BLaER1 treated with 17β-estradiol and CSF1 and Interleukin-3, amounts not matched to agents 10 nM and 100 nM (cell line): ENCODE results near the gene PHOSPHO2.

ENCODE experiments used
- H3K27ac ChIP-seq, 11 experiments: shearing (Covaris generic); formaldehyde crosslinking; 2 replicates each; pipeline ENCODE4 v1.8.1; 2022
- H3K27me3 ChIP-seq, 11 experiments: shearing (Covaris generic); formaldehyde crosslinking; 2 replicates each; pipeline ENCODE4 v1.8.1; 2022
- H3K36me3 ChIP-seq, 11 experiments: shearing (Covaris generic); formaldehyde crosslinking; 2 replicates each; pipeline ENCODE4 v1.8.1; 2022
- H3K4me1 ChIP-seq, 10 experiments: shearing (Covaris generic); formaldehyde crosslinking; 2 replicates each; pipeline ENCODE4 v1.8.1; 2022
- H3K4me2 ChIP-seq, 11 experiments: shearing (Covaris generic); formaldehyde crosslinking; 2 replicates each; pipeline ENCODE4 v1.8.1; 2022
- H3K4me3 ChIP-seq, 10 experiments: shearing (Covaris generic); formaldehyde crosslinking; 2 replicates each; pipeline ENCODE4 v1.8.1; 2022
- H3K9ac ChIP-seq, 11 experiments: shearing (Covaris generic); formaldehyde crosslinking; 2 replicates each; pipeline ENCODE4 v1.8.1; 2022
- H3K9me3 ChIP-seq, 11 experiments: shearing (Covaris generic); formaldehyde crosslinking; replicated peaks in 1 of 11; 2 replicates each; pipeline ENCODE4 v1.8.1; 2022
- H4K20me1 ChIP-seq, 11 experiments: shearing (Covaris generic); formaldehyde crosslinking; 2 replicates each; pipeline ENCODE4 v1.8.1; 2022
- Cebpa-rat ChIP-seq, 11 experiments: shearing (Covaris generic); IDR thresholded peaks; 2 replicates each; pipeline ENCODE4 v1.8.1; 2022

Gene PHOSPHO2

DNA sequence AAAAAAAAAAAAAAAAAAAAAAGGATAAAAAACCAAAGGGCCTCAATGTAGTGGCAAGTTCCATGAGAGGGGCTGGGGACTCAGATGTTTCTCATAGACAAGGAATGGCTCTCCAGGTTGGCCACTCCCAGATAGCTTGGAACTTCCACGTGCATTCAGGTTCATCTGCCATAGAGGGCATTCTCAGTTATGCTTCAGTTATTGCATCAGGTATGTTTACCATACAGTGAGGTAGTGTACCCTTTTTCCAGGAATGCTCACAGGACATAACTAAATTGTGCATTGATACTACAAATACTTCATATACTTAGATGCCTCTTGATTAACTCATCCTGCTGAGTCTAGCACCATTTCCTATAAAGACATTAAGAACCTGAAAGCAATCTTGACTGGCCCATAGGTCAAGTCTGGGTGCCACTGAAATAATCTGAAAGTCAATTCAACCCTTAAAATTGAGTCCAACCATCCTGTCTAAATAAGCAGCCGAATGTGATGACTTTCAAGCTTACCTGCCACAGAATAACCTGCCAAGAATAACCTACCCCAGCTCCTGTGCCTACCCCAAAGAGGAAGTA lies 24.7 kb downstream of the PHOSPHO2 start:
- TF ChIP-seq Cebpa-rat (IDR thresholded peaks at IDR 0.05): no peak
- no peaks in the 10 kb centered on the region for H3K9me3 ChIP-seq
- no peaks in the 10 kb centered on the region for H4K20me1 ChIP-seq
- H3K27me3 ChIP-seq: no peaks in the 10 kb centered on the region
- no peak overlapping the region for H3K4me3 ChIP-seq
- no peaks in the 10 kb centered on the region for H3K36me3 ChIP-seq
- H3K4me2 ChIP-seq: no peak overlapping the region
- H3K27ac ChIP-seq: no peak overlapping the region
- no peaks in the 10 kb centered on the region for H3K4me1 ChIP-seq
- H3K9ac ChIP-seq: no peak overlapping the region

GRCh38 chr2:169721016-169721415 lies 26.7 kb downstream of the PHOSPHO2 start:
- H3K4me2 ChIP-seq: no peak overlapping the region
- no peaks in the 10 kb centered on the region for H4K20me1 ChIP-seq
- H3K27ac ChIP-seq: no peak overlapping the region
- no peak overlapping the region for H3K4me3 ChIP-seq
- H3K9ac ChIP-seq: no peak overlapping the region
- no peaks in the 10 kb centered on the region for H3K36me3 ChIP-seq
- TF ChIP-seq Cebpa-rat (IDR thresholded peaks at IDR 0.05): no peak
- H3K9me3 ChIP-seq: no peaks in the 10 kb centered on the region
- H3K27me3 ChIP-seq: no peaks in the 10 kb centered on the region
- no peaks in the 10 kb centered on the region for H3K4me1 ChIP-seq

- Histone ChIP-seq H3K4me3 (no peak overlapping the region), H3K4me2 (no peak overlapping the region), H3K27me3 (no peaks in the 10 kb centered on the region), H3K36me3 (no peaks in the 10 kb centered on the region), H3K27ac (no peak overlapping the region), H3K9me3 (no peaks in the 10 kb centered on the region), H3K9ac (no peak overlapping the region), H4K20me1 (no peaks in the 10 kb centered on the region; a peak in 1 of 22 replicates), H3K4me1 (0 out of 20 replicates have a peak, but pooled peaks cover 0 to 2% (median 0%) of the 10 kb centered on the region in 10 experiments)
- TF ChIP-seq Cebpa-rat (IDR thresholded peaks at IDR 0.05): no peak
These were observed 32.8 kb downstream of the PHOSPHO2 start for GRCh38 chr2:169727065-169727464.

DNA sequence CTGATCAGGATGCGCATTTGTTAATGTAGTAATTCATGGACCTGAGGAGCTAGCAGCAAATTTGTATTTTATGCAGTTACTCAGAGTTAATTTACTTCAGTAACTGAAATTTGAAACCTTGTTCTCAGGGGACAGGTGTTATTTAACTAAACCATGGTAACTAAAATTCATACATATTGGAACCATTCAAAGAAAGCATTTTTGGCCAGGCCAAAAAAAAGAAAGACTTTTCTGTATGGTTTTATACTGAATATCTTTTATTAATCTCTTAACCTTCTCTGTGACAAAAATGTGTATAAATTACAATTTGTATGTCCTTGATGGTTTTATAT lies 35.0 kb downstream of the PHOSPHO2 start:
- H3K4me3 ChIP-seq: no peak overlapping the region
- no peak overlapping the region for H3K27ac ChIP-seq
- H3K9me3 ChIP-seq: no peaks in the 10 kb centered on the region
- no peak overlapping the region for H3K9ac ChIP-seq
- peaks cover 3 to 17% (median 13%) of the 10 kb centered on the region in 10 experiments; a peak in 17 of 20 replicates for H3K4me1 ChIP-seq
- no peaks in the 10 kb centered on the region for H3K36me3 ChIP-seq
- TF ChIP-seq Cebpa-rat (IDR thresholded peaks at IDR 0.05): no peak
- peaks cover 0 to 11% (median 0%) of the 10 kb centered on the region in 11 experiments; a peak in 4 of 22 replicates for H3K27me3 ChIP-seq
- H3K4me2 ChIP-seq: no peak overlapping the region
- no peaks in the 10 kb centered on the region; a peak in 1 of 22 replicates for H4K20me1 ChIP-seq

- Histone ChIP-seq H3K4me2 (peak overlapping the region in 3 of 11 experiments; percentile 88 to 95 (median 90); a peak in 2 of 22 replicates), H3K4me3 (no peak overlapping the region), H3K9ac (no peak overlapping the region), H3K9me3 (no peaks in the 10 kb centered on the region), H3K36me3 (peaks cover 0 to 10% (median 0%) of the 10 kb centered on the region in 11 experiments; a peak in 2 of 22 replicates), H3K27me3 (peaks cover 0 to 11% (median 0%) of the 10 kb centered on the region in 11 experiments; a peak in 4 of 22 replicates), H3K4me1 (peaks cover 3 to 44% (median 40%) of the 10 kb centered on the region in 10 experiments; a peak in 17 of 20 replicates), H4K20me1 (peaks cover 0 to 17% (median 0%) of the 10 kb centered on the region in 11 experiments; a peak in 3 of 22 replicates), H3K27ac (no peak overlapping the region)
- no peak for TF ChIP-seq Cebpa-rat (IDR thresholded peaks at IDR 0.05)
These were observed 37.8 kb downstream of the PHOSPHO2 start for GRCh38 chr2:169732075-169732474.

DNA sequence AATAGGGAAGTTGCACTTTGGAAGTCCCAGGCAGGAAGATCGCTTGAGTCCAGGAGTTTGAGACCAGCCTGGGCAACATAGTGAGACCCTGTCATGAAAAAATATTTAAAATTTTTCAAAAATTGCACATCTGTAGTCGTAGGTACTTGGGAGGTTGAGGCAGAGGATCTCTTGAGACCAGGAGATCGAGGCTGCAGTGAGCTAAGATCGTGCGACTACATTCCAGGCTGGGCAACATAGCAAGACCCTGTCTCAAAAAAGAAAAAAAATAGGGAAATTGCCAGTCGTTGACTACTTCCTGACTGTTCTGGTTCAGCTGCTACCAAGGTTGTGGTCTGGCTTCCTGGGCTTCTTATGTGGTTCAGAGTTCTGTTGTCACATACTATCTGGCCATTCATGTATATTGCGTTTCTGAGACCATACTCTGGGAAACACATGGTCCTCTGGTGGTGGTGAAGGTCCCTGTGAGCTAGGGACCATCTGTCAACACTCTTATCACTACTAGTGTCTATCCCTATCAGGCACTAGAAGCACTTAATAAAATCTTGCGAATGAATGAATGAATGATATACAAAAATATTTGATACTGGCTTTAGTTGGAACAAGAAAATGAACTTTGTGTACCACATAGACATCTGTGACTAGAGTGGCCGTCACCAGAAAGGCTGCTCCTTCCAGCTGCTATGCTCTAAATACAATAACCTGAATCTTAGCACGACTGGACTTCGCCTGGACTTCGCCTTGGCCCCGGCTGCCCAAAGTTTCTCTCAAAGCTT lies 38.5 kb downstream of the PHOSPHO2 start:
- Histone ChIP-seq H3K27ac (peak overlapping the region in 7 of 11 experiments; percentile 85 to 94 (median 87); a peak in 14 of 22 replicates), H3K27me3 (peaks cover 0 to 11% (median 0%) of the 10 kb centered on the region in 11 experiments; a peak in 4 of 22 replicates), H3K4me2 (peak overlapping the region; percentile 79 to 96 (median 89)), H3K9me3 (no peaks in the 10 kb centered on the region), H3K36me3 (peaks cover 0 to 13% (median 0%) of the 10 kb centered on the region in 11 experiments; a peak in 3 of 22 replicates), H4K20me1 (peaks cover 0 to 19% (median 0%) of the 10 kb centered on the region in 11 experiments; a peak in 3 of 22 replicates), H3K4me3 (peak overlapping the region; percentile 80 to 95 (median 92); a peak in 19 of 20 replicates), H3K4me1 (peaks cover 3 to 50% (median 42%) of the 10 kb centered on the region in 10 experiments; a peak in 17 of 20 replicates), H3K9ac (peak overlapping the region in 9 of 11 experiments; percentile 78 to 96 (median 88); a peak in 10 of 22 replicates)
- TF ChIP-seq Cebpa-rat (IDR thresholded peaks at IDR 0.05): peak in 3 of 11 experiments; percentile 22 to 69 (median 25); a peak in 1 of 22 replicates

DNA sequence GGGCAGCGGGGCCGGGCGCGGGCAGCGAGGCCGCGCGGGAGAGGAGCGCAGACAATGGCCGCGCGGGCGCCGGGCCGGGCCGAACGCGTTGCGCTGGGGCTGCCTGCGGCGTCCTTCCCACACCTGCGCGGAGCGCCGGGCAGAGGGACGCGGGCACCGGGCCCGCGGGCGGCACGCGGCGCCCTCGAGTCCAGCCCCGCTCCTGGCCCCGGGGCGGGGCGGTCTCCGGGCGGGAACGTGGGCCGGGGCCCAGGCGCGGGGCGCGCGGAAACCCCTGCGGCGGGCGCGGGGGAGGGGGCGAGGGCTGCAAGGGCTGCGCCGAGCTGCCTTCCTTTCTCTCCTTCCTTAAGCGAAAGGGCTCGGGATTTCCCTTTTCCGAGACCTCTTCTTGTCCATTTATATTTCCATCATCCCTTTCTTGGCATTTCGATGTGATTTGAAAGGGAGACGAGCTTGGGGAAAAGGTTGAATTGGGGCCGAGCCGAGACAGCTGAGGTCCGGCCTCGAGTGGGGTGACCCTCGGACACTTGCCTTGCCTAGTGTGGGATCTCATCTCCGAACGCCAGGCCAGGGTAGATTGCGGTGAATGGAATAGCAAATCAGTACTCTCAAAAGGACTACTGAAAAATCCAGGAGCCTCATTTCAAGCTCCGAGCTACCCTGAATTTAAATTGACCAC lies 40.0 kb downstream of the PHOSPHO2 start:
- Histone ChIP-seq H3K36me3 (peaks cover 0 to 16% (median 0%) of the 10 kb centered on the region in 11 experiments; a peak in 4 of 22 replicates), H3K27ac (peak overlapping the region; percentile 16 to 94 (median 86); a peak in 21 of 22 replicates), H3K9me3 (no peaks in the 10 kb centered on the region), H3K4me3 (peak overlapping the region; percentile 80 to 95 (median 92)), H3K4me2 (peak overlapping the region; percentile 79 to 96 (median 89)), H3K4me1 (peaks cover 3 to 56% (median 42%) of the 10 kb centered on the region in 10 experiments; a peak in 17 of 20 replicates), H3K9ac (peak overlapping the region; percentile 78 to 96 (median 88)), H3K27me3 (peaks cover 0 to 11% (median 0%) of the 10 kb centered on the region in 11 experiments; a peak in 4 of 22 replicates), H4K20me1 (peaks cover 0 to 19% (median 0%) of the 10 kb centered on the region in 11 experiments; a peak in 3 of 22 replicates)
- TF ChIP-seq Cebpa-rat (IDR thresholded peaks at IDR 0.05): no peak

- Histone ChIP-seq H3K36me3 (peaks cover 0 to 24% (median 0%) of the 10 kb centered on the region in 11 experiments; a peak in 7 of 22 replicates), H3K4me1 (peaks cover 3 to 56% (median 42%) of the 10 kb centered on the region in 10 experiments; a peak in 17 of 20 replicates), H3K9me3 (no peaks in the 10 kb centered on the region), H3K9ac (peak overlapping the region in 2 of 11 experiments; percentile 91 to 96; a peak in 3 of 22 replicates), H3K4me2 (peak overlapping the region in 9 of 11 experiments; percentile 7 to 96 (median 88); a peak in 18 of 22 replicates), H3K4me3 (peak overlapping the region in 2 of 10 experiments; percentile 86 to 91; a peak in 3 of 20 replicates), H4K20me1 (peaks cover 0 to 19% (median 0%) of the 10 kb centered on the region in 11 experiments; a peak in 3 of 22 replicates), H3K27me3 (peaks cover 0 to 11% (median 0%) of the 10 kb centered on the region in 11 experiments; a peak in 4 of 22 replicates), H3K27ac (no peak overlapping the region)
- TF ChIP-seq Cebpa-rat (IDR thresholded peaks at IDR 0.05): no peak
These were observed 41.4 kb downstream of the PHOSPHO2 start for GRCh38 chr2:169735623-169736022.
